ENCODE measurements around the gene CETP. TPM values are rescaled to one million over a fixed set of nuclear protein-coding genes. Genes with fewer than 3 reads are reported as not detected.

CETP gene, protein sequence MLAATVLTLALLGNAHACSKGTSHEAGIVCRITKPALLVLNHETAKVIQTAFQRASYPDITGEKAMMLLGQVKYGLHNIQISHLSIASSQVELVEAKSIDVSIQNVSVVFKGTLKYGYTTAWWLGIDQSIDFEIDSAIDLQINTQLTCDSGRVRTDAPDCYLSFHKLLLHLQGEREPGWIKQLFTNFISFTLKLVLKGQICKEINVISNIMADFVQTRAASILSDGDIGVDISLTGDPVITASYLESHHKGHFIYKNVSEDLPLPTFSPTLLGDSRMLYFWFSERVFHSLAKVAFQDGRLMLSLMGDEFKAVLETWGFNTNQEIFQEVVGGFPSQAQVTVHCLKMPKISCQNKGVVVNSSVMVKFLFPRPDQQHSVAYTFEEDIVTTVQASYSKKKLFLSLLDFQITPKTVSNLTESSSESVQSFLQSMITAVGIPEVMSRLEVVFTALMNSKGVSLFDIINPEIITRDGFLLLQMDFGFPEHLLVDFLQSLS
- 8.6 TPM for total RNA-seq

DNA sequence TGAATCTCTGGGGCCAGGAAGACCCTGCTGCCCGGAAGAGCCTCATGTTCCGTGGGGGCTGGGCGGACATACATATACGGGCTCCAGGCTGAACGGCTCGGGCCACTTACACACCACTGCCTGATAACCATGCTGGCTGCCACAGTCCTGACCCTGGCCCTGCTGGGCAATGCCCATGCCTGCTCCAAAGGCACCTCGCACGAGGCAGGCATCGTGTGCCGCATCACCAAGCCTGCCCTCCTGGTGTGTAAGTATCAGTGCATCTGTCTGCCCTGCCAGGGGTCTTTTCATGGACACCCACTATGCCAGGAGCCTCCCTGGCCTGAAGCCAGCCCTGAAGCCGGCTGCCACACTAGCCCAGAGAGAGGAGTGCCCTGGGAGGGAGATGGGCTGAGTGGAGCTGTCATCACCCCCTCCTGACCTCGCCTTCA lies at the start of gene CETP:
TSS of gene CETP (plus strand) at position 100 of the 431 bp plus-strand sequence. CDS start at position 130, 30 bp downstream.

GRCh38 chr16:56931892-56932720 lies 29.6 kb upstream of the CETP start, which contains the start of gene HERPUD1:
TSS of gene HERPUD1 (plus strand) at chr16:56932142. CDS start at chr16:56932245, 103 bp downstream.

DNA sequence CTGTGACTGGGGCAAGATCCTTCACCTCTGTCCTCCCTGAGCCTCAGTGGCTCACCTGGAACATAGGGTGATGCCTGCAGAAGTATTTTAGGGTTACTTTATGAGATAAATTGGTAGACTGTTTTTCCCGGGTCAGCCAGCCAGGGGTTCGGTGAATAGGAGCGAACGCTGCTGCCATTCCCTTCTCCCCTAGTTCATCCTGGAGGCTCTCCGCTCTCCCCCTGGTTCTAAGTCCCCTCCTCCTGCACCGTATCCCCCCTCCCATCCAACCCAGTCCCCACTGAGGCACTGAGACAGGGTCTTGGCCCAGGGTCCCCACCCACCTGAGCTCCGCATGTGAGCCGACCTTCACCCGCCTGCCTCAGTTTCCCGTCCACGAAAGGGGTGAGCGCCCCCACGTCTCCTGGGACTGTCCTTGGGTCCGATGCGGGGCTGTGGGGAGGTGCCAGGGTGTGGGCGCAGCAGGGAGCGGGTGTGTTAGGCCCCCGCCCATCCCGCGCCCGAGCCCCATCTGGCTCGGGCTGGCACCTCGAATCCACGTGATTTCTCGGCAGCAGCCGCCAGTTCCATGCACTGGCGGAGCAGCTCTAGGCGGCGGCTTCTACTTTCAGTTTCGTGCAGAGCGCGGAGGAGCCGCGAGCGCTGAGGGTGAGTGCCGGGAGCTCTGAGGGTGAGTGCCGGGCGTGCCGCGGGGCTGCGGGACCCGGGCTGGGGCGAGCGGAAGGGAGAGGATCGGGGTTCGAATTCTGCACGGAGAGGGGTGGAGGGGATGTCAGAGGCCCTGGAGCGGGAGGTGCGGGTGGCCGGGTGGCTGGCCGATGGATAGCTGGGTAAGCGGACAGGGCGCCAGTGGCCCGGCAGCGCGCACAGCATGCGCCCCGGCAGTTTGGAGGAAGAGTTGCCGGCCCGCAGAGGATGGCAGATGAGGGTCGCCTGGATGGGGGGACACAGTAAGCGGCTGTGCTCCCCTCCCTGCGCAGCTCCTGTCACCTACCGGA lies 27.5 kb downstream of the CETP start, which contains the start of gene NLRC5:
TSS of gene NLRC5 (plus strand) at position 610 of the 998 bp plus-strand sequence. CDS start 31,156 bp downstream, outside the sequence.

Other genes starting within 250 kb of the CETP start
- 95.5 TPM for gene NUP93, start 231.8 kb upstream of the CETP start, total RNA-seq
- 58.9 TPM for gene SLC12A3, start 96.7 kb upstream of the CETP start, total RNA-seq
- 192 TPM for gene HERPUD1, start 29.8 kb upstream of the CETP start, total RNA-seq
- 13.5 TPM for gene NLRC5, start 27.6 kb downstream of the CETP start, total RNA-seq
- gene CPNE2, start 130.6 kb downstream of the CETP start, total RNA-seq, result 30.1 TPM
- 45.5 TPM for gene PSME3IP1, start 224.1 kb downstream of the CETP start, total RNA-seq
- 70.8 TPM for gene RSPRY1, start 224.4 kb downstream of the CETP start, total RNA-seq